ENCODE measurements around the gene ARHGAP21. TPM values are rescaled to one million over a fixed set of nuclear protein-coding genes. Genes with fewer than 3 reads are reported as not detected.

The ARHGAP21 gene
- total RNA-seq, 1 donor from 2014 or later, result 131 TPM

GRCh38 chr10:24542314-24543270 lies 181.1 kb downstream of the ARHGAP21 start:
- DNase-seq (ENCODE audit: low spot score), result no peak

GRCh38 chr10:24541239-24541753 lies 182.4 kb downstream of the ARHGAP21 start:
- no peak for DNase-seq (ENCODE audit: low spot score)

GRCh38 chr10:24536636-24537035 lies 187.1 kb downstream of the ARHGAP21 start:
- DNase-seq (ENCODE audit: low spot score), result no peak

- no peak for DNase-seq (ENCODE audit: low spot score)
Observed at GRCh38 chr10:24533981-24534380, 189.7 kb downstream of the ARHGAP21 start.

Other genes starting within 250 kb of the ARHGAP21 start
- 2.7 TPM for gene PRTFDC1, start 228.7 kb upstream of the ARHGAP21 start, total RNA-seq